ENCODE results near the gene VIL1. TPM values are rescaled to one million over a fixed set of nuclear protein-coding genes. Genes with fewer than 3 reads are reported as not detected.

Gene VIL1
- polyA plus RNA-seq, 1 donor (not counting 4 experiments of a cell fraction or from before 2014, with no cell fraction given): not detected

DNA sequence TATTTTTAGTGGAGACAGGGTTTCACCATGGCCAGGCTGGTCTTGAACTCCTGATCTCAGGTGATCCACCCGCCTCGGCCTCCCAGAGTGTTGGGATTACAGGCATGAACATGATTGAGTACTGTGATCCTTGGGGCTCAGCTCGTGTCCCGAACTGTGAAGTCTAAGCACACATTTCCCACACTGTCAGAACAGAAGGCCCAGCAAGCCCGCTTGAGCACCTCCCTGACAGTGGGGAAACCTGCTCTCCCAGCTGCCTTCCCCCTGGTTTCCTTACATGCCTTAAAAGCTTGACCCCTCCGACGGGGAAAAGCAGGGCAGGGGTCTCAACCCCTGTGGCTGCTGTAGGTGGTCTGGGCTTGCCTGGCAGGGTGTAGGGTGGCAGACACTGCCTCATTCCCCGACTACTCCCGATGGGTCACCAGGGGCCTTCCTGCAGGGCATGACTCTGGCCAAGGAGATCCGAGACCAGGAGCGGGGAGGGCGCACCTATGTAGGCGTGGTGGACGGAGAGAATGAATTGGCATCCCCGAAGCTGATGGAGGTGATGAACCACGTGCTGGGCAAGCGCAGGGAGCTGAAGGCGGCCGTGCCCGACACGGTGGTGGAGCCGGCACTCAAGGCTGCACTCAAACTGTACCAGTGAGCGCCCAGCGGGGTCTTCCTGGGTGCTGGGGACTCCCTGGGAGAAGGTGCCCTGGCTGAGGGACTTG, 10.1 kb downstream of the VIL1 start:
- H3K9ac ChIP-seq (ENCODE audit: control insufficient read depth, extremely low read depth, insufficient read depth, low read length): no peak overlapping the region
- no peak overlapping the region for H3K4me2 ChIP-seq (ENCODE audit: control insufficient read depth, extremely low read depth, insufficient read depth, low read depth, low read length)
- peaks cover 4% of the 10 kb centered on the region for H3K27me3 ChIP-seq (ENCODE audit: control insufficient read depth, extremely low read depth, insufficient read depth, low read length)
- H3K27ac ChIP-seq (ENCODE audit: control insufficient read depth, insufficient read depth, low read length): no peak overlapping the region
- H2AFZ ChIP-seq (ENCODE audit: control insufficient read depth, low read length): no peak overlapping the region
- H3K9me3 ChIP-seq (ENCODE audit: control insufficient read depth, low read depth, low read length): no peaks in the 10 kb centered on the region
- no peaks in the 10 kb centered on the region for H3K36me3 ChIP-seq (ENCODE audit: control insufficient read depth in 2 of 2, extremely low read depth in 1 of 2, insufficient read depth in 2 of 2, low read length in 2 of 2)
- no peaks in the 10 kb centered on the region for H3K9me1 ChIP-seq (ENCODE audit: control insufficient read depth, extremely low read depth, insufficient read depth, low read length)
- no peaks in the 10 kb centered on the region for H4K20me1 ChIP-seq (ENCODE audit: control insufficient read depth, extremely low read depth, insufficient read depth, low read length)
- dilution Hi-C loops (cut with MboI; ENCODE audit: extremely low pct_ligation_motif_present, low sequenced_read_pairs): no loop called here
- FAIRE-seq (no peak), DNase-seq (ENCODE audit: low read depth, low spot score) (no peak)
- no peaks in the 10 kb centered on the region for H3K4me1 ChIP-seq (ENCODE audit: control insufficient read depth, extremely low read depth, insufficient read depth, low read length)
- H3K4me3 ChIP-seq (ENCODE audit: control insufficient read depth in 2 of 3, extremely low read depth in 1 of 3, insufficient read depth in 2 of 3, low read depth in 1 of 3, low read length in 3 of 3): no peak overlapping the region
- TF ChIP-seq, protein P1, sequence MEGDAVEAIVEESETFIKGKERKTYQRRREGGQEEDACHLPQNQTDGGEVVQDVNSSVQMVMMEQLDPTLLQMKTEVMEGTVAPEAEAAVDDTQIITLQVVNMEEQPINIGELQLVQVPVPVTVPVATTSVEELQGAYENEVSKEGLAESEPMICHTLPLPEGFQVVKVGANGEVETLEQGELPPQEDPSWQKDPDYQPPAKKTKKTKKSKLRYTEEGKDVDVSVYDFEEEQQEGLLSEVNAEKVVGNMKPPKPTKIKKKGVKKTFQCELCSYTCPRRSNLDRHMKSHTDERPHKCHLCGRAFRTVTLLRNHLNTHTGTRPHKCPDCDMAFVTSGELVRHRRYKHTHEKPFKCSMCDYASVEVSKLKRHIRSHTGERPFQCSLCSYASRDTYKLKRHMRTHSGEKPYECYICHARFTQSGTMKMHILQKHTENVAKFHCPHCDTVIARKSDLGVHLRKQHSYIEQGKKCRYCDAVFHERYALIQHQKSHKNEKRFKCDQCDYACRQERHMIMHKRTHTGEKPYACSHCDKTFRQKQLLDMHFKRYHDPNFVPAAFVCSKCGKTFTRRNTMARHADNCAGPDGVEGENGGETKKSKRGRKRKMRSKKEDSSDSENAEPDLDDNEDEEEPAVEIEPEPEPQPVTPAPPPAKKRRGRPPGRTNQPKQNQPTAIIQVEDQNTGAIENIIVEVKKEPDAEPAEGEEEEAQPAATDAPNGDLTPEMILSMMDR (optimal IDR thresholded peaks at IDR 0.05 in 1 of 3, IDR thresholded peaks at IDR 0.05 in 1 of 3, conservative IDR thresholded peaks at IDR 0.05 in 1 of 3; ENCODE audit: extremely low read depth in 1 of 3, insufficient read depth in 2 of 3, low read length in 3 of 3): no peak
- no peak for TF ChIP-seq EZH2 (IDR thresholded peaks at IDR 0.05; ENCODE audit: low read length)
- H3K79me2 ChIP-seq (ENCODE audit: control insufficient read depth, insufficient read depth, low read length): no peaks in the 10 kb centered on the region

DNA sequence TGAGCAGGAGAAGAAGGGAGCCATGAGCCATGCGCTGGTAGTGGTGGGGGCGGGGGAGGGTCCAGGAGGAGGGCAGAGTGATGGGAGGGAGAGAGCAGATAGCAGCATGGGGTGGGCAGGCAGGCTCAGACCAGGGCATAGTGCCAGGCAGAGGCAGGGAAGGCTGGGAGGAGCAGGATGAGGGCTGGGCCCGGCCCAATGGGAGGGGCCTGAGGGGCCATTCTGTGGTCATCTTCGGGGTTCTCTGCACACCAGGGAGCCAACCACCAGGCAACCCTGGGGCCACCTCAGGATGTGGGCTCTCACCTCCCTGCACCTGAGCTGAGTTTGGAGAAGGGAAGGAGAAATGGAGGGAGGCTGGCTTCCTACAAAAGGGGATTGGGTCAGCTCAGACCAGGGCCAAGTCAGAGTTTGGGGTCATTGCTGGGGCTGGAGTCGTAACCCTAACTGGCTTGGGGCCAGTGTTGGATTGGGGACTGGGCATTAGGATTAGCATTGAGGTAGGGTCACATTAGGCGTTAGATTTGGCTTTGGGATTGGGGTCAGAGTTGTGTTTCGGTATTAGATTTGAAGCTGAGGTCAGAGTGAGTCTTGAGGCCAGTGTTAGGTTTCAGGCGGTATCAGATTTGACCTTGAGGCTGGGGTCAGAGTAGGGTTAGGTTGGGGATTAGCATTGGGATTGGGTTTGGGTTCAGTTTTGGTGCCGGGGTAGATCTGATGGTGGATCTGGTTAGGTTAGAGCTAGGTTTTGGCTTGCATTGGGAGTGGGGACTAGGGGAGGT, 11.2 kb downstream of the VIL1 start:
- no peak overlapping the region for H3K4me2 ChIP-seq (ENCODE audit: control insufficient read depth, extremely low read depth, insufficient read depth, low read depth, low read length)
- dilution Hi-C loops (cut with MboI; ENCODE audit: extremely low pct_ligation_motif_present, low sequenced_read_pairs): no loop called here
- DNase-seq (ENCODE audit: low read depth, low spot score): no peak

More for the DNA sequence above, 11.2 kb downstream of the VIL1 start:
- Histone ChIP-seq H2AFZ (ENCODE audit: control insufficient read depth, low read length) (no peak overlapping the region), H3K36me3 (ENCODE audit: control insufficient read depth in 2 of 2, extremely low read depth in 1 of 2, insufficient read depth in 2 of 2, low read length in 2 of 2) (no peaks in the 10 kb centered on the region), H4K20me1 (ENCODE audit: control insufficient read depth, extremely low read depth, insufficient read depth, low read length) (no peaks in the 10 kb centered on the region), H3K27ac (ENCODE audit: control insufficient read depth, insufficient read depth, low read length) (no peak overlapping the region), H3K27me3 (ENCODE audit: control insufficient read depth, extremely low read depth, insufficient read depth, low read length) (peaks cover 7% of the 10 kb centered on the region), H3K9me1 (ENCODE audit: control insufficient read depth, extremely low read depth, insufficient read depth, low read length) (no peaks in the 10 kb centered on the region), H3K79me2 (ENCODE audit: control insufficient read depth, insufficient read depth, low read length) (no peaks in the 10 kb centered on the region), H3K9ac (ENCODE audit: control insufficient read depth, extremely low read depth, insufficient read depth, low read length) (no peak overlapping the region), H3K4me3 (ENCODE audit: control insufficient read depth in 2 of 3, extremely low read depth in 1 of 3, insufficient read depth in 2 of 3, low read depth in 1 of 3, low read length in 3 of 3) (no peak overlapping the region), H3K9me3 (ENCODE audit: control insufficient read depth, low read depth, low read length) (no peaks in the 10 kb centered on the region), H3K4me1 (ENCODE audit: control insufficient read depth, extremely low read depth, insufficient read depth, low read length) (no peaks in the 10 kb centered on the region)
- no peak for FAIRE-seq
- no peak for TF ChIP-seq EZH2 (IDR thresholded peaks at IDR 0.05; ENCODE audit: low read length)
- TF ChIP-seq, protein P1 (optimal IDR thresholded peaks at IDR 0.05 in 1 of 3, IDR thresholded peaks at IDR 0.05 in 1 of 3, conservative IDR thresholded peaks at IDR 0.05 in 1 of 3; ENCODE audit: extremely low read depth in 1 of 3, insufficient read depth in 2 of 3, low read length in 3 of 3): no peak
